NCI-H510A (cell line): Measurements from ENCODE around the gene JAKMIP1.
"Not testable (repeated sequence)": the region's sequence is repeated elsewhere in the genome, so short reads cannot be mapped to it uniquely, and the experiment has no call there.

ENCODE experiments used
- DNase-seq: peaks from one replicate; lab custom pipeline; 2025; lab: John Stamatoyannopoulos, UW

The JAKMIP1 gene

GRCh38 chr4:6013564-6013963 lies 186.8 kb downstream of the JAKMIP1 start:
- no peak for DNase-seq

- no peak for DNase-seq
These were observed 188.1 kb downstream of the JAKMIP1 start for GRCh38 chr4:6012200-6012599.

- DNase-seq, result no peak
These were observed 188.7 kb downstream of the JAKMIP1 start for GRCh38 chr4:6011686-6012085.

DNA sequence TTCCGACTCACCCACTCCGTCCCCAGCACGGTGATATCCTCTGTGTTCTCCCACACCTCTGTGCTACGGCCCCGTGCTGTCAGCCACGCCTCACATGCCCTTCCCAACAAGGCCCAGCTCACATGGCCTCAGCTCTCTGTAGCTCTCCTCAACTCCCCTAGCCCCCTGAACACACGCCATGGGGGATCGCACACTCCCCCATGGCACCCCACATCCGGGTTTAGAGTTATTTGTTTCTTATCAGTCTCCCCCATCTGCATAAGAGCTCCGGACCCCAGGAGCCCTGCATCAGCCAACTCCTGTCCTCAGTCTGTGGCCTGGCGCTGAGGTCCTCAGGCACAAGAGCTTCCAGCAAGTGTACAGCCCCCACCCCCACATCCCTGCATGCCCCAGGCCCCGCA lies 189.1 kb downstream of the JAKMIP1 start:
- DNase-seq, result no peak

GRCh38 chr4:6010789-6011188 lies 189.6 kb downstream of the JAKMIP1 start:
- DNase-seq, result no peak

DNA sequence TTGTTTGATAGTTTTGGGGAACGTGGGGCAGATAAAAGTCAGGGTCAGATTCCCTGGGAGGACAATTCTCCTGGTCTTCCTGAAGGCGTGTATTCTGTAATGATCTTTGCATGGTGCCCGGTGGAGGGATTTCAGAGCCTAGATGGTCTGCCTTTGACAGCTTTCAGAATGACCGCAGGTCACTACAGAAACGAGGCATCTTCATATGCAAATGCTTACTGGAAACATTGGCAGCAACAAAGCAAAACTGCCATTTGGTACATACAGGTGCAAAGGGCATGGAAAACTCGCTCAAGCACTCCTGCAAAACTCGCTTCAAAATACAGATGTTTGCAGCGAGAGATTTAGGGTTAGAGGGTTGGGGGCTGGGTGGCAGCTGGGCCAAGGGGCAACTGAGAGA lies 190.9 kb downstream of the JAKMIP1 start:
- DNase-seq, result no peak

DNA sequence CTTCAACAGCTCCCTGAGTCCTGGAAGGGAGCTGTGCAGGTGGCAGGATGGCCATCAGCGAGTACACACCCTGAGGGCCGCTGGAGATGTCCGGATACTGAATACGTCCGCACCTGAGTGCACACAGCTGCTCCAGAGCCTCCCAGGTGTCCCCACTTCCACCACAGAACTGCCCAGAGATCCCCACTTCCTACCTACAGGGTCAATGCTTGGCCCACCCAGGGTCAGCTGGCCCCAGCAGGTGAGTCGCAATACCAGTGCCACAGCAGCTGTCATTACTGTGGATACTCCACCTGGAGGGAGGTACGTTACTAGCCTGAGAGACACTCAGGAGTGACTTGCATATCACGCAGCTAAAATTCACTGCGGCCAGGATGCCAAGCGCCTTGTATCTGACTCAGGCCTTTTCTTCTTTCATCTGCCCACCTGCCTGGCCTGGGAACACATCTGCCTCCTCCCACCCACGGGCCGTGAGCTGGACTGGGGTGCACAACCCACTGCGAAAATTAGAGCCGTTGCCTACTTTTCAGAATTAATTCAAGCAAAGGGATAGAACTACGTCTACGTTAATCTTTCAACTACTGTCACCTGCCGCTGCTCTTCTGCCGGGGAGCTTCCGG lies 191.5 kb downstream of the JAKMIP1 start:
- no peak for DNase-seq

GRCh38 chr4:6008092-6008551 lies 192.2 kb downstream of the JAKMIP1 start:
- no peak for DNase-seq

DNA sequence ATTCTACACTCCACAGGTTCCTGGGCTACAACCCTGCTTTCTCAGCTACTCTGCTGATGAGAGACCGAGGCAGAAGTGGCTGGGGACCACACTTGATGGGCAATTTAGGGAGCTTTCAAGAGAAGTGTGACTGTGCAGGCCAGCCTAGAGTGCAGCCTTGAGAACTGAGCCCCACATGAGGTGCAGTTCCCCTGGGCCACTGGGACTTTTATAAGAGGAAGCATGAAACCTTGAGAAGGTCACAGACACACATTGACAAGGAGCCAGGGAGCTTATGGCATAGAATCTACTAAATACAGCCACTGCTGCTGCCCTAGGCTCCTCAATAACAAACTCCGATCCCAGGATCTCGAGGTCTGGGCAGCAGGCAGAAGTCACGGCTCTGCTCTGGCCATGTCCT lies 195.2 kb downstream of the JAKMIP1 start:
- no peak for DNase-seq

- DNase-seq, result not testable (repeated sequence)
These were observed 196.9 kb downstream of the JAKMIP1 start for GRCh38 chr4:6003485-6003884.

DNA sequence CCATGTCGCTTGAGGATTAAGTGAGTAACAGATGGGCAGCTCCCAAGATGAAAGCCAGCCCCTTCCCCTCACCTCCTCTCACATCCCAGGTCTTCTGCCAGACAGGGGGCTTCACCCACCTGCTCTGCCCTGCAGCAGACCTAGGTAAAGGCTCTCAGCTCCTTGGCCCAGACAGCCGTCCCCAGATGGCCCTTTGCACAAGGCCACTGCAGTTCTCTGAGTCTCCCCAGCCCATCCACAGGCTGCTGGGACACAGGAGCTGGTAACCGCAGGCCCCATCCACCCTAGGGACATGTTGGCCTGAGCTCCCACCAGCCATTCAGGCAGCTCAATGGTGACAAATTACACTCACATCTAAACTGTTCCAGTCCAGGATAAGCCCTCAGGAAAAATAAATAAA lies 197.4 kb downstream of the JAKMIP1 start:
- no peak for DNase-seq

DNA sequence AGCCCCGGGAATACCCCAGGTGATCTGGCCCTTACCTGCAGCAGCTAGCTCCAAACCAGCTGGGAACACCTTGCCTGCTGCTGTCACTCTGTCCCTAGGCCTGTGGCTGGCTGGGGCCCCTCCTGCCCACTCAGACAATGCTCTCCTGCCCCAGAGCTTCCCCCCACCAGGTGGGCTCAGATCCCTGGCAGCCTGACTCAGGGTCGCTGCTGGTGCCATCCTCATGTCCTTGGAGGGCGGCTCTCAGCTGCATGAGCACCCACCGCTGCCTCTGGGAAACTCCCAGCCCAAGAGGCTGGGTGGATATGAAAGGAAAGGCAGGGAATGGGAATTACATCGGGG lies 197.9 kb downstream of the JAKMIP1 start:
- no peak for DNase-seq

DNA sequence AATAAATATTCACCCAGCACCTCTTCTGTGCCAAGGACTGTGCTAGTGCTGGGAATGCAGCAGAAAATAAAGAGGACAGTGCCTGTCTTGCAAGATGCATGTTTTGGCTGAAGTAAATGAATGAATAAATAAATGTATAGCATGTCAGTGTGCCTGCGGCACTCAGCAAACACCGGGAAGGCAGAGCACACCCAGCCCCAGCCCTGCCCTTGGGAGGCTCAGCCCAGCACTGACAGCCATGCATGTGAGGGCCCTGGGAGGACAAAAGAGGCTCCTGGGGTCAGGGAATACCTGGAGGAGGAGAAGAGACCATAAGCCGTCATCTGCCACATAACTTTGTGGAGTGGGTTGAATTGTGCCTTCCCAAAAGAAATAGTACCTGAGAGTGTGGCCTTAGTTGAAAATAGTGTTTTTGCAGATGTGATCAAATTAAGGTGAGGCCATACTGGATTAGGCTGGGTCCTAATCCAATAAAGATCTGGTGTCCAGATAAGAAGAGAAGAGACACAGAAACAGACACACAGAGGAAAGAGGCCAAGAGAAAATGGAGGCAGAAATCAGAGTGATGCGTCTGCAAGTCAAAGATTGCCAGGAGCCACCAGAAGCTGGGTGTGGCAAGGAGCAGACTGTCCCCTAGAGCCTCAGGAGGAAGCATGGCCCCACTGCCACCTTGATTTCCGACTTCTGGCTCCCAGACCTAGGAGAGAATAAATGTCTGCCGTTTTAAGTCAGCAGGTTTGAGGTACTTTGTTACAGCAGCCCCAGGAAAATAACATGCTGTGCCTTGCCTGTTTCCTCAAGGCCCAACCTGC lies 198.5 kb downstream of the JAKMIP1 start:
- DNase-seq, result no peak

GRCh38 chr4:5999830-6000365 lies 200.5 kb downstream of the JAKMIP1 start:
- DNase-seq, result no peak

DNA sequence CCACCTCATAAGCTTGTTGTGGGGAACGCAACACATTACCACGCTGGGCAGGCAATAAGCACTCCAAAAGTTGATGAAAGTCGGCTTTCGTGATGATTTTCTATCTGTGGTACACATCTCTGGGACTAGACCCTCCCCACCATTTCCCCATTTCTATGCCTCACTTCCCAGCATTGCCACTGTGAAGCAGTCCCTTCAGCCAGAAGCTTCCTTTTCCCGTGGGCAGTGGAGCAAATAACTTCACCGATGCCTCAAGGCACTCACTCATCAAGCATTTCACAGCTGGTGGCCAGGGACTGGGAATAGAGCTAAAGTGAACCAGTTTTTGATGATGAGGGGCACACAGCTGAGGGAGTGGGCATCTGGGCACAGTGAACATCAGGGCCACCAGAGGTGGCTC lies 201.0 kb downstream of the JAKMIP1 start:
- DNase-seq, result no peak

GRCh38 chr4:5998333-5998936 lies 201.9 kb downstream of the JAKMIP1 start:
- DNase-seq, result no peak

- no peak for DNase-seq
These were observed 203.7 kb downstream of the JAKMIP1 start for GRCh38 chr4:5996641-5997040.

DNA sequence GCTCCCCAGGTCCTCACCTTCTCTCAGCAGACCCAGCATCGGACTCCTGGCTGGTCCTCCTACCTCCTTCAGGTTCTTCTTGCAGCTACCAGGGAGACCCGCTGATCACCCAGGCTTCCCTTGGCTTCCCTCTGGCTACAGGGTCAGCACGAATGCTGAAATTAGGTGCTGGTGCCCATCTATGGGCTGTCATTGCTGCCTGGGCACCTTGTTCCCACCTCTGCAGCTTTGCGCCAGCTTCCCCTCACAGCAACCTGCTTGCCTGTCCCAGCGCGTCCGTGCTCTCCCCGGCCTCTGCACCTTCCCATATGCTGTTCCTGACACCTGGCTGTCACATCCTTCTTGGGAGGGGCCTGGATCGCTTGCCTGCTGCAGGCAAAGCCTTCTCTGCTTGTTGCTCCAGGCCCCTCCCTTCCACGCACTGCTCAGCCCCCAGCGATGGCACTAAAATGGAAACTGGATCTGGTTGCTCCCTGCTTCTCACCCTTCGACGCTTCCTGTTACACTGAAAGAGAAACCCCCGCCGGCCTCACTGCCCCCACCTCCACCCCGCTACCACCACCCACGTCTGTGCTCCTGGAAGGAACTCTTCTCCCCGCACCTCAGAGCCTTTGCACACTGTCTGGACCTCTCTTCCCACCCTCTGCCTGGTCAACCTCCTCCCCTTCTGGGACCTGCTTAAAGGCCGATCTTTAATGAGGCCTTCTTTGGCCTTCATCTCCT lies 204.3 kb downstream of the JAKMIP1 start:
- DNase-seq, result no peak

GRCh38 chr4:5993876-5994811 lies 206.2 kb downstream of the JAKMIP1 start:
- DNase-seq, result no peak

- DNase-seq, result not testable (repeated sequence)
These were observed 207.0 kb downstream of the JAKMIP1 start for GRCh38 chr4:5993346-5993745.

GRCh38 chr4:5992828-5993321 lies 207.5 kb downstream of the JAKMIP1 start:
- no peak for DNase-seq
